Effector CD8-positive, alpha-beta T cell (primary cell): ENCODE measurements around the gene SLC6A11.
A peak's percentile ranks its signal among the peaks of the same experiment; 100 is the strongest.

Experiments used
- DNase-seq: peaks from one replicate; lab custom pipeline; 2025; lab: John Stamatoyannopoulos, UW

The SLC6A11 gene

DNA sequence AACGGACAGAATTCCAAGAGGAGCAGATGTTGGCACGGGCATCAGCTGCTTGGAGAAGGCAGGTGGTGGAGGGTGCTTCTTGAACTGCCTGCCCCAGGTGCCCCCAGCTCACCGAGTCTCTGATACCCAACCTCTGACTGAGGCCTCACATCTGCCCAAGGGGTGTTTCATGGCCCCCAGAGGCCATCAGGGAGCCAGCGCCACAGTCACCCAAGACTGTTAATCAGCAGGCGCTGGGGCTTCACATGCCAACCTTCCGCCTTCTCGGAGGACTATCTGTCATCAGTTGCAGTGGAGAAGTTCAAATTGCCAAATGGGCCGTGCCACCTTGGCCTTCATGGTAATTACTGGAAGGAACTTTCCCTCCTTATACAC lies 114.6 kb downstream of the SLC6A11 start:
- no peak for DNase-seq

DNA sequence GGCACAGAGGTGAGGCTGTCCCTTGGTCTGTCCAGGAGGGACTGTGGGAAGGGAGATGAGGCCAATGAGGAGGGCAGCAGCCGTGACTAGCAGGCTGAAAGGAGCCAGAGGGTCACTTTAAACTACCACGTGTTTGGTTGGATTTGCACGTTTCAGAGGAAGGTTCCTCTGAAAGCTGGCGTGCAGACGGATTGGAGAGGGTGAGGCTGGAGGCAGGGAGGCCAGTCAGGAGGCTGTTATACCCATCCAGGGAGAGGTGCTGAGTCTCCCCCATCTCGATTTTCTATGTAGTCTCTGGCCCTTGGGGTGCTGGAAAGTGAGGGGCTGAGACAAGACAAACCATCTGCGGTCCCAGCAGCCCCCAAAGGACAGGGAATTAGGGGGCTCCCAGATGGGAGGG lies 116.6 kb downstream of the SLC6A11 start:
- DNase-seq: no peak

DNA sequence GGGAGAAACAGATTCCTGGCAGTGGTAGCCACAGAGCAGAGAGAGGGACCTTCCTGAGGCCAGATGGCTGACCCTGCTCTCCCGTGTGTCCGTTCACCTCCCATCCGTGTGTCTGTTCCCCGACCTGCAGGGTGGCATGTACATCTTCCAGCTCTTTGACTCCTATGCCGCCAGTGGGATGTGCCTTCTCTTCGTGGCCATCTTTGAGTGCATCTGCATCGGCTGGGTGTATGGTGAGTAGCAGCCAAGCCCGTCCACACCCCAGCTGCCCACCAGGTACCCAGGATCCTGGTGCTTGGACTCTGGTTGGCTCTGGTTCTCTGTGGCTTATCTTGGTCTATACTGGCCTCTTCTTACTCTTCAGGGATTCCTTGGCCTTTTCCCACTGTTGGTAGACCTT lies 117.0 kb downstream of the SLC6A11 start:
- DNase-seq: no peak

DNA sequence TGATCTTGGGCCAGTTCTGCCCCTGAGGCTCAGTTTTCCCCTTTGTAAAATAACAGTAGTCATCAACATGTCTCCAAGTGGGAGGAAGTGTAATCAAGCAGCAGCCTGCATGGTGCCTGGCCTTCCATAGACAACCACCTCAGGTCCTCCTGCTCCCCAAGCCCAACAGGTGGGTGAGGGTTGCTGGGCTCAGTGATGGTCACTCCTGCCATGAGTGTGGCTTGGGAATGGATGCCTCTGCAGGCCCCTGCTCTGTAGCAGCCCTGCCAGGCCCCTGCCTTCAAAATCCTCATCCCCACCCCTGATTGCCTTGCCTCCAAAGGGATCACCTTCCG lies 117.4 kb downstream of the SLC6A11 start:
- DNase-seq: no peak

DNA sequence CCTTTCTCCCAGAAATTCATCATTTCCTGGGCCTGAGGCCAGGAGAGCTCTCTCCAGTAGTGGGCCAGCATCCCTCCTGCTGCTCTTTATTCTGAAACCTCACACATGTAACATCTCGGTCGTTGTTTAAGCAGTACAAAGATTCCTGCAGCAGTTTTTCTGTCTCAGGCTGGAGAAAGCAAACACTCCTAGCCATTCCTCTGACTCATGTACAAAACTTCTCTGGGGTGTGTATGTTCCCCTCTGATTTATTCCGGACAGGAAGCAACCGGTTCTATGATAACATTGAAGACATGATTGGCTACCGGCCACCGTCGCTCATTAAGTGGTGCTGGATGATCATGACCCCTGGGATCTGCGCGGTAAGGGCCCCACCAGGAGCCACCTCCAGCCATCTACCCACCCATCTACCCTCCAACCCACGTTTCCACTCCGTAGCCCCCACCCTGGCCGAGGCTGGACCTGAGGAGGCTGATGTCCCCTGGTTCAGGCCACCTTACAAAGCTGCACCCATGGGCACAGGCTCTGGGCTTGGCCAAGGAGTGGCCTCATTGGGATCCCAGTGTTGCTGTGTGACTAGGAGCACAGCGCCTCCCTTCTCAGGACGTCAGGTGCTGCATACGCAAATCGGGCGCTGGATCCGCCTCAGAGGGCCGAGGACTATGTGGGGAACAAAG lies 117.9 kb downstream of the SLC6A11 start:
- DNase-seq: no peak

DNA sequence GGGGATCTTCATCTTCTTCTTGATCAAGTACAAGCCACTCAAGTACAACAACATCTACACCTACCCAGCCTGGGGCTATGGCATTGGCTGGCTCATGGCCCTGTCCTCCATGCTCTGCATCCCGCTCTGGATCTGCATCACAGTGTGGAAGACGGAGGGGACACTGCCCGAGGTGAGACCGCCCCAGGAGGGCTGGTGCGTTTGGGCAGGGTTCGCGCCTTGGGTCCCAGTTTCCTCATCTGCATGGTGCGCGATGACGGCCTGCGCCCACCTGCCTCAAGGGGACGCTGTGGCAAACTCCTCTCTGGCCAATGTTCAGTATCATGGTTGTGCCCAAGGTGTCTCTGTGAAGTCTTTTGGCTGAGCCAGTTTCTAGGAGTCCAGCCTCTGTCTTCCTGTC lies 119.0 kb downstream of the SLC6A11 start:
- no peak for DNase-seq

DNA sequence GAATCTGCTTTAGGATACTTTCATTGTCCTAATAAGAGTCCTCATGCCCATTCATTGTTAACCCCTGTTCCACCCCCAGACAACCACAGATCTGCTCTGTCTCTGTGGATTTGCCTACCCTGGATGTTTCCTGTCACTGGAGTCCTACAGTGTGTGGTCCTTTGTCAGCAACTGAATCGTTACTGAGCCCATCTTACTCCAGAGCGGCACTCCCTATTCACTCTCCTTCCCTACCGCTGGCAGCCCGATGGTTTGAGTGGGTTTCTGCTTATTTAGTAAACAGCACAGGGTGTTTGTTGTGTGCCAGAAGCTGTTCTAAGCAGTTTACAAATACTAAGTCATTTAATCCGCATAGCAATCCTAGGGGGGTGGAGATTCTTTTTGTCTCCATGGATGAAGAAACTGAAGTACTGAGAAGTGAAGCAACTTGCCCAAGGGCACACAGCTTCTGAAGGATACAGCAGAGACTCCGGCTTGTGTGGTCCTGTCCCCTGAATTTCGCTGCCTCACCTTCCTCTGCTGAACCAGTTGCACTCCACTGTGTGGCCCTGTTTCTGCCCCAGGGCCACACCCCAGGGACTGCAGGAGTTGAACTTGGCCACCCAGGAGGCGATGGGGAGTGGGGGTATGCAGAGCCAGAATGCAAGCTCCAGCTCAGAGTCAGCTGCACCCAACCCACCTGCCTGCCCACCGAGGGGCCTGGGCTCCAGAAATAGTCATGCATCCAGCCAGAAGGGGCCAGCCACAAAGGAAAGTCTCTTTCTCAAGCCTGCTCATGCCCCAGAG lies 120.0 kb downstream of the SLC6A11 start:
- no peak for DNase-seq

DNA sequence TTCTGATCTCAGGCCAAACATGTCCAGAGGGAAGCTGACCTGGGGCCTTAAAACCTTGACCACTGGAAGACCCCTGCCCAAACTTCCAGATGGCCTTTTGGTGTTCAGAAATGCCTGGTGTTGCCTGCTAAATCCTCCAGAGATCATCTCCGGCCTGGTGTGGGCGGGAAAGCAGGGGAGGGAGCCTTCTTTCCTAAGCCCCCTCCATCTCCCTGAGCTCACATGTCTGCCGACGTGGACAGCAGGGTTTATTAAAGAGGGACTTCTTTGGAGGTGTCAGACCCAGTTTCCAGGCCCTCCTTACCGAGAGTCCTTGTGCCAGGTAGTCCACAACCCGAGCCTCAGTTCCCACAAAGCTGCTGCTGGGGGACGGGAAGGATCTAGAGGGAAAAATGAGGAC lies 120.7 kb downstream of the SLC6A11 start:
- DNase-seq: no peak

DNA sequence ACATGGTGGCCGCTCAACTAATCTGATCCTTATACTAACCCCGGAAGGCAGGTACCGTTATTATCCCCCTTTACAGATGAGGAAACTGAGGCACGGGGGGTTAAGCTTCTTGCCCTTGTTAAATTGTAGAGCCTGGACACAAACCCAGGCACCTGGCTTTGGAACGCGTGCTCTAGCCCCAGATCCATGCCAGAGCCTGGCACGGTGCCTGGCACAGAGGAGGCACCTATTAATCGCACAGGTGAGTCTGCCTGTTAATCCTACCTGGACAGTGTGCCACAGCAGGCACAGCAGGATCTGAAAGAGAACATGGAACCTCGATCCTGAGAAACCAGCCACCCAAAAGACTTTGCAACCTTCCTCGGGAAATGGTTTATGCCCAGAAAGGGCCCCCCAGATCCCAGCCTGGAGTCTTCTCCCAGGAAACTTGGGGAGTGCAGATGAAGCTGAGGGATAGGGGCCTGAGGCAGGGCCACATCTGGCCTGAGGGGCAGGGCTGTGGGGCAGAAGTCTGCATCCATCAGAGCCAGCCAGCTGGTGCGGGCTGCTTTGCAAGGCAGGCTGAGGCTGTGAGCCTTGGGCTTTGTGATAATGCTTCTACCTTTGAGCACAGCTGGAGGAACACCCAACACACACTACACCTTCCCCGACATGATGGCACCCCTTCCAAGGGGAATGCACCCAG lies 121.3 kb downstream of the SLC6A11 start:
- no peak for DNase-seq

DNA sequence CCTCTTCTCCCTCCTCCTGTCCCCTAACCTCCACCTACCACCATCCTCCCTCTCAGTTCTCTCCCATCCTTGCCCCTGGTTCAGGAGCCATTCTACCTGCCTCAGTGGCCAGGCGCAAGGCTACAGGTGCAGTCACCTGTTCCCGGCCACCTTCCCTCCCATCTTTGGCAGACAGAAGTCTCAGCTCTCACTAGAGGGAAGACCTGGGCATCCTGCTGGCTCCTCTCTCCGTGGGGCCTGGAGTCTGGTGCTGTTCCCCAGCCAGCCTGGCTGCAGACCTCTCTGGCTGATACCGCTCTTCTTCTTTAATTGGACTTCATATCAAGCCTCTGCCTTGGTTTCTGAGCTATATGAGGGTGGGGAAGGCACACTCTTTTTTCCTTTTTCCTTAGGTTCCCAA lies 123.5 kb downstream of the SLC6A11 start:
- no peak for DNase-seq

DNA sequence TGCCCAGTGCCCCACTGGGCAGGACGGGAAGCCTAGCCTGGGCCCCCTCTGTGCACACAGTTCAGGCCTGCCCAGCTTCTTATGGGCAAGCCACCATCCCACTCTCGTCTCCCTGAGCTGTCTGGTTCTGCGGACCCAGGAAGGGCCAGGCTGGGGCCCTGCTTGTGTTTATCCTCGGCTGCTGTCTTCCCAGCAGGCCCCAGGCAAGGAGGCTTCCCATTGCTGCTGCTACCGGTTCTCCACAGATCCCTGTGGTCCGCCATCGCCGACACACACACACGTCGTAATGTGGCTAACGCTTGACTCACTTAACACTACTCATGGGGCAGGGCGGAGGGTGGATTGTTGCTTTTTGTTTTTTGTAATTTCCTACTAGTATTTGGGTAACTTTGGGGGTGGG lies 124.1 kb downstream of the SLC6A11 start:
- no peak for DNase-seq

DNA sequence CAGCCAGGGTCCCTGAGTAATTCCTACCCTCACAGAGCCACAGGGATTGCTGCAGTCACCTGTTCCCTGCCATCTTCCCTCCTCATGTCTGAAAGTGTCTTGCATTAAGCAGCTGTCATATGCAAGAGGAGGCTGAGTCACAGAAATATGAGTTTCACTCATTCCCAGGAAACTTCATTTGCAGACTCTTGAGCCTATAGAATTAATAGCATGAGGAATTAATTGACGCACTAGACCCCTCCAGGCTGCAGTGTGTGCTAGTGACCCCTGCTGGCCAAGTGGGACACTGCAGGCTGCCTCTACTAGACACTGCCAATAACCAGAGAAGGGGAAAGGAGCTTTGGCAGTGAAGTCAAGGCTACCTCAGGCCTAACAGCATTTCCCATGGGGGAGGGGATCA lies 125.9 kb downstream of the SLC6A11 start:
- DNase-seq: no peak

DNA sequence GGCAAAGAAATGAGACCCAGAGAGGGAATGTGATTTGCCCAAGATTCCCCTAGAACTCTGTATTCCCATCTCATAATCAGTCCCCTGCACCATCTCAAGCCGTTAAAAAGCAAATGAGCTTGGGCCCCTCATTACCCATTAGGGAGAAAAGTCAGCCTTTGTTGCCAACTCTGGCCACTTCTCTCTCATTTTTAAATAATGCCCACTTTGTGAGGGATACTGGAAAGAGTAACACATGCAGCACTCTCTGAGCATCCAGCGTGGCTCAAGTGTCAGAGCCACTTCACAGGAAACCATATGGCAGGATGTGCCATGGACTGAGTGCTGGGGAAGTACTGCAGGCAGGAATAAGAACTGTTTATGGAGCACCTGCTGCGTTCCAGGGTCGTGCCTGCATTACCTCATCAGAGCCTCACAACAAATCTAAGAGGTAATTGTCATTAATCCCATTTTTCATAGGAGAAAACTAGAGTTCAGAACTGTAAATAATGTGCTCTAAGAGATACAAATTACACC lies 126.7 kb downstream of the SLC6A11 start:
- DNase-seq: no peak

DNA sequence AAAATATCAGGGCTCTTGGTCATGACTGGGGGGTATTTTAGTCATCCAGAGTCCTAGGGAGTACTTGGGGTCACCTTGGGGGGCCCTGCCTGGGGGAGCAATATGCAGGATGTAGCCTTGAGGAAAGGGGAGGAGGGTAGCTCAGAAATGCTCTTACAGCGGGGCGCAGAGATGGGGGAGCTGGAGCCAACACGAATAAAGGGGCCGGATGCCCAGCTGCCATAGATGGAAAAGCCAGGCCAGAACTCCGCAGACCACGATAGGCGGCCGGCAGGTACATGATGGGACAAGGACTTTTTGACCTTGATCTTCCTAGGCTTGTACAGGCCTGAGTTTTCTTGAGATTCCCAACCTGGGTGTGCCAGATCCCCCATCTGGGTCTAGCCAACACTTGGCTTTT lies 128.8 kb downstream of the SLC6A11 start:
- DNase-seq: no peak

DNA sequence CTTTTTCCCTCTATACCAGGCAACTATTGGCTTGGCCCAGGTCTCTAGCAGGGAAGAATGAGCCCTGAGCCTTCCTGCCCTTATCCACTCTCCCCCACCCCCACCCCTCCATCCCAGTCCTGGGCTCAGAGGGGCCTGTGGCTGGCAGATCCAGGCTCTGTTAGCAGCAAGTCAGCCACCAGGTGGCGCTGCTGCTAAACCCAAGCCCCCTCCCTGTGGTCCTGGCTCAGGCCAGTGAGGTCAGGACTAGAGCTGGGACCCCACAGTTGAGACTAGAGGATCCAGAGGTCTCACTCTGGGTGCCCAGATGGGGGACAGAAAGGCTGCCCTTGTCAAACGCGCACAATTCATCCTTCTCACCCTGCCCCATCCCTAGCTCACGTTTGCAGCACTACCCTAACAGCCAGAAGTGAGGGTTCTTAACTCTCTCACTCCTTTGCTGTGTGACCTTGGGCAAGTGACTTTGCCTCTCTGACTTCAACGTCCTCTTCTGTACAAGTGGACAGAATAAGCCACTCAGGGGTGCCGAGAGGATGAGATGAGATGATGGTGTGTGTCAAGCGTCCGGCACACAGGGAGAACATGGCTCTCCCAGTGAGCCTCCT lies 129.8 kb downstream of the SLC6A11 start:
- peak; percentile 4 for DNase-seq

DNA sequence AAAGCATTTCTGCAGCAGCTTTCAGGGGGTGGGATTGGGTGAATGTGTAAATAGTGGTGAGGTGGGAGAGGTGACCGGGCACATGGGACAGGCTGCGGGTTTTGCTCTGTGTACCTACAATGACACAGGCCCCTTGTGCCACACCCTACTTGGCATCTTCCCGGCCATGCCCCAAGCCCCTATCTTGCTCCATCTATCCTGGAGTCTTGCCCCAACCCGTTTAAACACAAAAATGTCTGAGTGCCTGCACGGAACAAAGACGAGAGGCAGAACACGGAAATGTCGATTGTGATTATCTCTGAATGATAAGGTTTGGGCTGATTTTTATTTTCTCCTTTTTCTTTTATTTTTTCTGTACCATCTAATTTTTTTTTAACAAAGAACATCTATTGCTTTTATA lies 130.5 kb downstream of the SLC6A11 start:
- DNase-seq: no peak

DNA sequence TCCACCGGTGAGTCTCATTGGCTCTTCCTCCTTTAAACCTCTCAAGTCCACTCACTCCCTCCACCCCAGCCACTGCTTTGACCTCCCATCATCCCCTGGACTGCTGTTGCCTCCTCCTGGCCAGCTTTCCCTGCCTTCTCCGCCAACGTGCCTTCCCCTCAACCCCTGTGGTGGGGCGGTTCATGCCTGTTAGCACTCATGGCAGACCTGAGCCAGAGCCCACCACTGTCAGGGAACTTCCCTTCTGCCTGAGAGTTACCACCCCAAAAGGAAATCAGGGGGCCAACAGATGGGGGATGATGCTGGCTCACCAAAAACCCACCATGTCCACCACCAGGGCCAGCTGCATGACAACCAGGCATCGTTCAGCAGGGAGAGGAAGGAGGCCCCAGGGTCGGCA lies 132.3 kb downstream of the SLC6A11 start:
- no peak for DNase-seq

DNA sequence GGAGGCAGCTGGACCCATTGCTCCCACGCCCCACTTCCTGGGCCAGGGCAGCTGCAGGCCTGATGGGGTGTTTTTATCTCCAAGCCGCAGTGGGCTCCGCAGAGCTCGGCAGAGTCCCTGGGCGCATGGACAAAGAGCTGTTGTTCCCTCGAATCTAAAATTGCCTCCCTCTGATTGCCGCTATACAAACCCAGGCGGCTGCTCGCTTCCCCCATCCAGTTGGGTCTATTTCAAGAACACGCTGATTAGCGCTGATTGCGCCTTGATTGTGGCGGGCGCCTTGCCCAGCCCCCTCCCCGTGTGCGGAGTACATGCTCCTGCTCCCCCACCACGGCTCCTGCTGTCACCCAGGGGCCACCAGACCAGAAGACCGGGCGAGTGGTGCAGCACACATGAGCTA lies 133.2 kb downstream of the SLC6A11 start:
- DNase-seq: no peak

DNA sequence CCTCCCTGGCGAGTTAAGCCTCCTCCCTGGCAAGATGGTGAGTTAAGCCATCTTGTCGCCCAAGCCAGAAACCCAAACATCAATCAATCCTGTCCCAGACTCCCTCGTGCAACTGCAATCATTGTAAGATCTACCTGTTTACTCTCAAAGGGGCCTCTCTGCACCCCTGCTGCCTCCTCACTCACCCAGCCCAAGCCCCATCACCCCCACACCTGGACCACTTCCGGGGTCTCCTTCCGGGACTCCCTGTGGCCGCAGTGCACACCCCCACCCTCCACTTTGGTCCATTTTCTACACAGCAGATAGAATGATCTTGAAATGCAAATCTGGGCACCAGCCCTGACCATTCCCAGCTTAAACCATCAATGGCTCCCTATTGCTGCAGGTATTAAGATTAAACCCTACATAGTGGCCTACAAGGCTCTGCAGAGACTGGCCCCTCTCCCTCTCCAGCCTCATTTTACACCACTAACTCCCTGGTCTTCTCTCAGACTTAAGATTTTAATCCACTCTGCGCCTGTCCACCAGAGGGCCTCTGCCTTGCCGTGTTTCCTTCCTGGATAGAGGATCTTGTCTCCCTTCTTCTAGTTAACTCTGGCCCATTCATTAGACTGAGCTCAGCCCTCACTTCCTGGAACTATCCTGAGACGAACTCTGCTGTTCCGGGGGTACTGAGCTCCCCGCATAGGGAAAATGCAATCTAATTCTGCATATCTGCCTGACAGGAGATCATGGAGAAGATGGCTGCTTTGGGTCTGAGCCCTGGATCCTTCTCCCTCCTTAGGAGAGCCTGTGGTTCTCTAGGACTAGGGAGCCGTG lies 134.7 kb downstream of the SLC6A11 start:
- DNase-seq: no peak

DNA sequence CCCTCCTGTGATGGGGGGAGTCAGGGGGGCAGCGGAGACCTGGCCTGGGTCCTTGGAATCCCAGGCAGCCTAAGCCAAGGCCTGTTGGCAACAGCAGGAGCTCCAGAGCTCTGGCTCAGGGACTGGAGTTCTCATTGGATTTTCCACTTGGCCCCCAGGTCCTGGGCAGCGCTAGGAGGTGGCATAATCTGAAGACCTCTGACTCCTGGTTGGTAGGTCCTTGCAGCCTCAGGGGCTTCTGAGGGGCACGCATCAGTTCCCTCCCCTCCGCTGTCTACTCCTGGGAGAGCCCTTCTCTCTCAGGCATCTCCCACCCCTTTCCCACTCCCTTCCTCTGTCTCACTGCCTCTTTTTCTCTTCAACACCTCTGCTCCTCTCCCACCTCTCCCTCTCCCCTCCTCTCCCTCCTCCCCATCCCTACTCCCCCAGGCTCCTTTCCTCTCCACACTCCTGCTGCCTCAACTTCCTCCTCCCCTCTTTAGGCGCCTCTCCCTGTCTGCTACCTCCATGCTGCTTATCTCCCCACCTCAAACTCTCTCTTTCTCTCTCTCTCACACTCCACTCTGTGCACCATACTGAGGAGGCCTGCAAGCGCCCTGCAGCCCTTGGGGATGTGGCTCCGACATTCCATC lies 135.4 kb downstream of the SLC6A11 start:
- DNase-seq: no peak

DNA sequence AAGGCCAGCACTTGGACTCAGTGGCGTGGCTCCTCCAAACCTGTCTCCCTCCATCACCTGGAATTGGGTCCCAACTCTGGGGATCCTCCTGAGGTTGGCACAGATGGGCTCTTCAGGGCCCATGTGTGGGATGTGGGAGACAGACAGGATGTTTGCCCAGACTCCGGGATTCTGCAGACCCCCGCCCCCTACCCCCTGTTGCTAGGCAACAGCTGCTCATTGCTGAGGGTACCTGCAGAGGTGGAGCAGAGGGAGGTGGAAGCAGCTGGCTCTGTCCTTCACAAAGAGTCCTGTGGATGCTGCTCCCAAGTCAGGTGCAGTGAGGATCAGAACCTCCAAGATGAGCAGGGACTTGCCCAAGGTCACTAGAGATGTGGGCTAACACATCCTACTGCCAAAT lies 136.5 kb downstream of the SLC6A11 start:
- no peak for DNase-seq
